Sigmoid colon (tissue), 4 donors: Measurements from ENCODE around the gene SMURF2.

Experiments used
- EP300 ChIP-seq, 4 donors: sonication (generic); formaldehyde crosslinking; IDR thresholded peaks; one replicate each; pipeline ENCODE4 v1.6.1; 2017; ENCODE audit warnings: antibody characterized with exemption in 4 of 4
- POLR2A ChIP-seq, 2 donors: fragments of 450-650 bp; IDR thresholded peaks; one replicate each; pipeline ENCODE4 v1.6.1; 2016; ENCODE audit warnings: antibody characterized with exemption in 2 of 2, mild to moderate bottlenecking in 2 of 2, moderate library complexity in 2 of 2
- POLR2AphosphoS5 ChIP-seq, 4 donors: sonication (generic); formaldehyde crosslinking; IDR thresholded peaks; one replicate each; pipeline ENCODE4 v1.6.1; 2017; ENCODE audit warnings: antibody characterized with exemption in 4 of 4
- TF ChIP-seq, protein P1 (sequence below), 4 experiments: fragments of 450-650 bp in 3 of 4; fragments of 200-600 bp in 1 of 4; IDR thresholded peaks; one replicate each; pipeline ENCODE4 v1.5.1; 2016 to 2019; ENCODE audit warnings: antibody characterized with exemption in 4 of 4, mild to moderate bottlenecking in 3 of 4, moderate library complexity in 2 of 4

- TF ChIP-seq, protein P1, sequence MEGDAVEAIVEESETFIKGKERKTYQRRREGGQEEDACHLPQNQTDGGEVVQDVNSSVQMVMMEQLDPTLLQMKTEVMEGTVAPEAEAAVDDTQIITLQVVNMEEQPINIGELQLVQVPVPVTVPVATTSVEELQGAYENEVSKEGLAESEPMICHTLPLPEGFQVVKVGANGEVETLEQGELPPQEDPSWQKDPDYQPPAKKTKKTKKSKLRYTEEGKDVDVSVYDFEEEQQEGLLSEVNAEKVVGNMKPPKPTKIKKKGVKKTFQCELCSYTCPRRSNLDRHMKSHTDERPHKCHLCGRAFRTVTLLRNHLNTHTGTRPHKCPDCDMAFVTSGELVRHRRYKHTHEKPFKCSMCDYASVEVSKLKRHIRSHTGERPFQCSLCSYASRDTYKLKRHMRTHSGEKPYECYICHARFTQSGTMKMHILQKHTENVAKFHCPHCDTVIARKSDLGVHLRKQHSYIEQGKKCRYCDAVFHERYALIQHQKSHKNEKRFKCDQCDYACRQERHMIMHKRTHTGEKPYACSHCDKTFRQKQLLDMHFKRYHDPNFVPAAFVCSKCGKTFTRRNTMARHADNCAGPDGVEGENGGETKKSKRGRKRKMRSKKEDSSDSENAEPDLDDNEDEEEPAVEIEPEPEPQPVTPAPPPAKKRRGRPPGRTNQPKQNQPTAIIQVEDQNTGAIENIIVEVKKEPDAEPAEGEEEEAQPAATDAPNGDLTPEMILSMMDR (IDR thresholded peaks at IDR 0.05): no peak
- TF ChIP-seq POLR2AphosphoS5 (IDR thresholded peaks at IDR 0.05) (no peak), POLR2A (IDR thresholded peaks at IDR 0.05) (no peak), EP300 (IDR thresholded peaks at IDR 0.05) (no peak)
These were observed 146.7 kb downstream of the SMURF2 start for GRCh38 chr17:64515419-64515818.
